HT1080 (cell line): ENCODE measurements around the gene SETMAR. TPM values are rescaled to one million over a fixed set of nuclear protein-coding genes. Genes with fewer than 3 reads are reported as not detected.
"Not testable (repeated sequence)": the region's sequence is repeated elsewhere in the genome, so short reads cannot be mapped to it uniquely, and the experiment has no call there.

ENCODE experiments used
- DNase-seq: peaks from one replicate; pipeline ENCODE4 v3.0.0-alpha.2; 2015; ENCODE audit warnings: low read depth
- total RNA-seq: library from RNA; depleted of rRNA; stranded (reverse); fragments of >200 nt; shearing (Covaris generic); gene quantifications from 2 replicates; pipeline ENCODE4 v1.2.3, GENCODE V29; 2014

Gene SETMAR
- total RNA-seq, 1 experiment from 2014 or later: 14.8 TPM

GRCh38 chr3:4313606-4314293 is 10.6 kb downstream of the SETMAR start:
- peak; percentile 73 for DNase-seq

- DNase-seq: no peak
These were observed 11.5 kb downstream of the SETMAR start for GRCh38 chr3:4314688-4315087.

- DNase-seq: no peak
These were observed 17.1 kb downstream of the SETMAR start for GRCh38 chr3:4320096-4320911.

GRCh38 chr3:4321732-4322131 is 18.6 kb downstream of the SETMAR start:
- DNase-seq: no peak

- DNase-seq: no peak
These were observed 19.5 kb downstream of the SETMAR start for GRCh38 chr3:4322635-4323034.

- DNase-seq: no peak
These were observed 20.3 kb downstream of the SETMAR start for GRCh38 chr3:4323246-4324027.

- no peak for DNase-seq
These were observed 23.7 kb downstream of the SETMAR start for GRCh38 chr3:4326868-4327267.

- DNase-seq: not testable (repeated sequence)
These were observed 26.6 kb downstream of the SETMAR start for GRCh38 chr3:4329806-4330205.

GRCh38 chr3:4332111-4332510 is 28.9 kb downstream of the SETMAR start:
- DNase-seq: no peak

GRCh38 chr3:4332574-4332973 is 29.4 kb downstream of the SETMAR start:
- DNase-seq: no peak

- no peak for DNase-seq
These were observed 29.8 kb downstream of the SETMAR start for GRCh38 chr3:4332991-4333390.

- DNase-seq: no peak
These were observed 31.4 kb downstream of the SETMAR start for GRCh38 chr3:4334548-4334947.

GRCh38 chr3:4335840-4336562 is 32.8 kb downstream of the SETMAR start:
- DNase-seq: no peak

- no peak for DNase-seq
These were observed 33.8 kb downstream of the SETMAR start for GRCh38 chr3:4336850-4337546.

- no peak for DNase-seq
These were observed 35.6 kb downstream of the SETMAR start for GRCh38 chr3:4338751-4339150.

- no peak for DNase-seq
These were observed 36.9 kb downstream of the SETMAR start for GRCh38 chr3:4340077-4340410.

GRCh38 chr3:4340411-4341335 is 37.5 kb downstream of the SETMAR start:
- no peak for DNase-seq

GRCh38 chr3:4341336-4341675 is 38.1 kb downstream of the SETMAR start:
- DNase-seq: no peak

- peak; percentile 48 for DNase-seq
These were observed 40.1 kb downstream of the SETMAR start for GRCh38 chr3:4343258-4343657.

- DNase-seq: peak; percentile 72
These were observed 47.6 kb downstream of the SETMAR start for GRCh38 chr3:4350789-4351163.
